NCI-H1930 (cell line): ENCODE measurements around the gene CABLES1.
"Not testable (repeated sequence)": the region's sequence is repeated elsewhere in the genome, so short reads cannot be mapped to it uniquely, and the experiment has no call there.

Experiments used
- DNase-seq, 2 experiments: peaks; one replicate each; lab custom pipeline; 2025; lab: John Stamatoyannopoulos, UW

CABLES1 gene

GRCh38 chr18:23268641-23269040, 133.4 kb downstream of the CABLES1 start:
- DNase-seq, result no peak

DNA sequence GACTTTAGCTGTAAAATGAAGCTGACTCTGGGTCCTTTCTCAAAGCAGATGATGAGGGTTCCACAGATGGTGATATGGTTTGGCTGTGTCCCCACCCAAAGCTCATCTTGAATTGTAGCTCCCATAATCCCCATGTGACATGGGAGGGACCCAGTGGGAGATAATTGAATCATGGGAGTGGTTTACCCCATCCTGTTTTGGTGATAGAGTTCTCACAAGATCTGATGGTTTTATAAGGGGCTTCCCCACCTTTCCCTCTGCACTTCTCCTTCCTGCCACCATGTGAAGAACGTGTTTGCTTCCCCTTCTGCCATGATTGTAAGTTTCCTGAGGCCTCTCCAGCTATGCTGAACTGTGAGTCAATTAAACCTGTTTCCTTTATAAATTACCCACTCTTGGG, 133.8 kb downstream of the CABLES1 start:
- DNase-seq, result not testable (repeated sequence)

DNA sequence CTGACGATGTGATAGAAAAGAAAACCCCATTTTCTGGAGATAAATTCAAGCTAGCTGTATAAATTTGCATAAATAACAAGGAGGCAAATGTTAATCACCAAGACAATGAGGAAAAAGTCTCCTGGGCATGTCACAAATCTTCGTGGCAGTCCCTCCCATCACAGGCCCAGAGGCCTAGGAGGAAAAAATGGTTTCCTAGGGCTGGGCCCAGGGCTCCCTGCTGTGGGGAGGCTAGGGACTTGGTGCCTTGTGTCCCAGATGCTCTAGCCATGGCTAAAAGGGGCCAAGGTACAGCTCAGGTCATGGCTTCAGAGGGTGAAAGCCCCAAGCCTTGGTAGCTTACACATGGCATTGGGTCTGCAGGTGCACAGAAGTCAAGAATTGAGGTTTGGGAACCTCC, 134.6 kb downstream of the CABLES1 start:
- DNase-seq, result no peak

- DNase-seq, result no peak
Measured at GRCh38 chr18:23270986-23271680, 135.8 kb downstream of the CABLES1 start.

GRCh38 chr18:23272498-23273232, 137.4 kb downstream of the CABLES1 start:
- DNase-seq, result no peak

DNA sequence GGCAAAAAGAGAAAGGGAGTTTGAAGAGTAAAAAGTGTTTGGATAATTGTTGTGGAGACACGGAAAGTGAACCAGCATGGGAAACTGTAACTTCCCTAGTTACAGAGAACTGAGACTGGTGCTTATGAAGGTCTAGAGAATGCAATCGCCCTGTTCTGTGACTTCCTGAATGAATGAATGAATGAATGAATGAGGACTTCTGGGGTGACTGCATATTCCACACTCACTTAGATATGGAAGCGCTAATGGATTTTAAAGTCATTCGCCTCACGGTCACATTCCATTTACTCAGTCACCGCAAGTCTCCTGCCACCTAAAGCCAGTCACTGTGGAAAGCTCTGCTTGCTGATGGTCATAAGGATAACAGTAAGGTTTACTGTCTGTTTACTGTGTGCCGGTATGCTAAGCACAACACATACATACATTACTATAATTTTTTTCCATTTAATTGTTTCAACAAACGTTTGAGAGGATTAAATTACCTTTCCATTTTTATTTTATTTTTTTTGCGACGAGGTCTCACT, 138.2 kb downstream of the CABLES1 start:
- no peak for DNase-seq

GRCh38 chr18:23274638-23275482, 139.6 kb downstream of the CABLES1 start:
- DNase-seq, result no peak

GRCh38 chr18:23276451-23276850, 141.2 kb downstream of the CABLES1 start:
- no peak for DNase-seq

DNA sequence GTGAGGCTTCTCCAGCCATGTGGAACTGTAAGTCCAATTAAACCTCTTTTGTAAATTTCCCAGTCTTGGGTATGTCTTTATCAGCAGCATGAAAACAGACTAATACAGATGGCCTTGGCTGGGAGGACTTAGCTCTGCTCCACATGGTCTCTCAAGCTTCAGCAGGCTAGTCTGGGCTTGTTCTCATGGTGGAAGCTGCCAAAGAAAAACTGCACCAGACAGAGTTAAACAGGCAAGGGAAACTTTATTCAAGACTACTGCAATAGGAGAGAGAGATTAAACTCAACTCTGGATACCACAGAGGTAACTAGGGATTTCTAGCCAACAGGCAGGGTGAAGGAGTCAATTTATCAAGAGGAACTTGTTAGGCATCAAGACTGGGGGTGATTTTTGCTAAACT, 142.1 kb downstream of the CABLES1 start:
- DNase-seq, result no peak

DNA sequence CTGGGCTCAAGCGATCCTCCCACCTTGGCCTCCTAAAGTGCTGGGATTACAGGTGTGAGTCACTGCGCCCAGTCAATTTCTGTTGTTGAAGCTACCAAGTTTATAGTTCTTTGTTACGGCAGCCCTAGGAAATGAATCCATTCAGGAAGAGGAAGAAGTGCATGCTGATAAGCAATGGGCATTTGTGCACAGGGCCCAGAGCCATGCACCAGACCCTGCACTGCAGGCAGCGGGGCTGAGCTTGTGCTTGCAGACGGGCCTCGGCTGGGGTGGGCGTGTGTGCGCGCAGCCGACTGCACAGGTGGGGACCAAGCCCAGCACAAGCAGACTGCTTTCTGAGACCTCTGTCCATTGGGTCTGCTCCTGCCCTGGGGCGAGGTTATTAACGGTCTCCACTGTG, 144.6 kb downstream of the CABLES1 start:
- no peak for DNase-seq

DNA sequence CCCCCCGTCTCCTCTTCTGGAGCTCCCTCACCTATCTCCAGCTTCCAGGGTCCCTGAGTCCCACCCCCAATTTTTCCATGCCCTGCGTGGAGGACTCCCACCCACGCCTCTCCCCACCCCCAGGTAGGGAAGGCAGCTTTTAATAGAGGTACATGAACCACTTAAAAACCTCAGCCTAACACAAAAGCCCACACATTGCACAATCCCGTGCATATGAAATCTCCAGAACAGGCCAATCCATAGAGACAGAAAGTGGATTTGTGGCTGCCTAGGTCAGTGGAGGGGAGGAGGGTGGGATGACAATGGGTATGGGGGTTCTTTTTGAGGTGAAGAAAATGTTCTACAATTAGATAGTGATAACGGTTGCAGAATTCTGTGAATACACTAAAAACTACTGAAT, 145.6 kb downstream of the CABLES1 start:
- DNase-seq, result no peak

DNA sequence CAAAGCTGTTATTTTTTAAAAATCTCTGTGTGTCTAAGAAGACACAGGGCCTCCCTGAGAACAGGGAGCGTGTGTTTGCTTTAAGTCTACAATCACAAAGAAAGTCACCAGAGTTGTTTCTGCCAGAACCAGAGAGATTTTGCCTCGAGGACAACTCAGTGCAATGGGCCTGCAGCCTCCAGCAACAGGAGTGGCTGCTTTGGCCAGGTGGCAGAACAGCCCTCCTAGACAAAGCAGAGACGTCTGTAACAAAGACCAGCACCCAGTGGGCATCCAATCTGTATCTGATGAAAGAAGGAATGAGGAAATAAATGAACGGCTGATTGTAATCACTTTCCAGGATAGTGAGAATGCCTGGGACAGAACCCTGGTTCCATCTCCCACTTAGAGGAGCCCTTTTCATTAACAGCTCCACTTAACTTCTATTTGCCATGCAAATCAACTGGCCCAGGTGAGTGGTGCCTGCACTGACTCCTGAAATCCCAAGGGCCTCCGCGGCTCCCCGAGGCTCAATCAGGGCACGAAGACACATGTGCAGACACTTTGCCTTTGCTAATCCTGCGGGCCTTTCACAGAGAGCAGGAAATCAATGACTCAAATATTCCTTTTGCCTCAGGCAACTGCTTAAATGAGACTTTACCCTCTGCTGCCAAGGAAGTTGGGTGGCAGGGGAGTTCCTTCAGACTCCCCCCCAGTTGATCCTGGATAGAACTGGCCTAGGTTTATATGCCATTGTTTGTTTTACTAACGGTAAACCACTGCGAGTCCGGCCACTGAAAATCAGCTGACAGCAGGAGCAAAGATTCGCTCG, 146.5 kb downstream of the CABLES1 start:
- no peak for DNase-seq

- DNase-seq, result no peak
Measured at GRCh38 chr18:23282437-23282781, 147.1 kb downstream of the CABLES1 start.

- no peak for DNase-seq
Measured at GRCh38 chr18:23283916-23284430, 148.7 kb downstream of the CABLES1 start.

DNA sequence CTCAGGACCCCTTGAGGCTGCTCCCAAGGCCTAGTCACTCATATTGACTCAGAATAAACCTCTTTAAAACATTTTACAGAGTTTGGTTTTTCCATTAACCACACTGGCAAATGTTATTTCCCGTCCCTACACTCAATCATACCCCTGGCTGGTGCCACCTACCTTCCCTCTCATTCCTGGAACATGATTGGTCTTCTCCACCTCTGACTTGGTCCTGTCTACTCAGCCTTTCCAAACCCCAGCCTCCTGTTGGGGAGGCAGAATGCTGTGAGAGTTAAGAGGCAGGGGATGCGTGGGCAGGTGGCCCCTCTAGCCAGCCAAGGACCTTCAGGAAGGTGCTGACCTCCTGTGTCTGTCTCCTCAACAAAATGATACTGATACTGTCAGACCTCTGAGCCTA, 149.3 kb downstream of the CABLES1 start:
- DNase-seq, result no peak

DNA sequence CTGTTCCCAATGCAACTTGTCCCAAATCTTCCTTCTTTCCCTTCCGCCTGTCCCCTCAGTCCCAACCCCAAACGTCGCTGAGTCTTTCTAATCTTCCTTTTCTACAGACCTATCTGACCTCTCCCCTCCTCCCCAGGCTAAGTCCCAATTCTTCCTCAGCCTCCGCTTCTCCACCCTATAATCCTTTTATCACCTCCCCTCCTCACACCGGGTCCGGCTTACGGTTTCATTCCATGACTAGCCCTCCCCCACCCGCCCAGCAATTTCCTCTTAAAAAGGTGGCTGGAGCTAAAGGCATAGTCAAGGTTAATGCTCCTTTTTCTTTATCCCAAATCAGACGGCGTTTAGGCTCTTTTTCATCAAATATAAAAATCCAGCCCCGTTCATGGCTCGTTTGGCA, 150.3 kb downstream of the CABLES1 start:
- DNase-seq, result not testable (repeated sequence)

GRCh38 chr18:23291456-23292205, 156.3 kb downstream of the CABLES1 start:
- no peak for DNase-seq

DNA sequence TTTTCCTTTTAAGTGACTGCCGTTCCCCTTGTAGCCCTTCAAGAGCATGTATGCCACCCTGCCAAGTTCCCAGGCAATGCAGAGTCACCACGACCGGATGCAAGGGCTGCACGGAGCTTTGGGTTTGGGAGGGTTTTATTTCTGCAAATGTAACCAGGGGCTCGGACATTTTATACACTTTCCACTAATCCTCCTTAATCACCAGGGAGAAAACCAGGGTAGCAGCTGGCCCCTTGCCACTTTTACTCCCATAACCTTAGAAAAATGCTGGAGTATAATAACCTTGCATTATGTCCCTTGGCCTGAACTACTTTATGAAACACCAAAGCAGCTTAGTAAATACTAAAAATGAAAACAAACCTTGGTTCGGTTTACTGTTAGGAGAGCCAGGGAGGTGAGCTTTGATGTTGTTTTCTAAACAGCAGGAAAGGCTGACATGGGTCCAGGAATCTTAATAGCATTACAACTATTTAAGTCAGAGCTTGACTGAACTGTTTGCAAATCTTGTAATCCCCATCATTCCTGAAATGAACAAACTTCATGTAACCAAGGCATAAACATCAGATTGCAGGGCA, 165.0 kb downstream of the CABLES1 start:
- DNase-seq, result no peak

GRCh38 chr18:23301972-23302371, 166.7 kb downstream of the CABLES1 start:
- DNase-seq, result no peak

GRCh38 chr18:23302511-23302850, 167.2 kb downstream of the CABLES1 start:
- no peak for DNase-seq
